NCI-H748 treated with DMSO at 0.1 percent for 48 hours (cell line): Measurements from ENCODE around the gene CCDC157.
A peak's percentile ranks its signal among the peaks of the same experiment; 100 is the strongest.

Experiments used
- DNase-seq: peaks from one replicate; lab custom pipeline; 2025; lab: John Stamatoyannopoulos, UW

Gene CCDC157

GRCh38 chr22:30356449-30357235, at the start of gene CCDC157, which contains the start of gene SF3A1:
CCDC157 (plus strand) TSS chr22:30357007; CDS start chr22:30366001, 8,994 bp downstream.
SF3A1 (minus strand) TSS chr22:30356894; CDS start chr22:30356792, 102 bp downstream.
- peak; percentile 40 for DNase-seq

DNA sequence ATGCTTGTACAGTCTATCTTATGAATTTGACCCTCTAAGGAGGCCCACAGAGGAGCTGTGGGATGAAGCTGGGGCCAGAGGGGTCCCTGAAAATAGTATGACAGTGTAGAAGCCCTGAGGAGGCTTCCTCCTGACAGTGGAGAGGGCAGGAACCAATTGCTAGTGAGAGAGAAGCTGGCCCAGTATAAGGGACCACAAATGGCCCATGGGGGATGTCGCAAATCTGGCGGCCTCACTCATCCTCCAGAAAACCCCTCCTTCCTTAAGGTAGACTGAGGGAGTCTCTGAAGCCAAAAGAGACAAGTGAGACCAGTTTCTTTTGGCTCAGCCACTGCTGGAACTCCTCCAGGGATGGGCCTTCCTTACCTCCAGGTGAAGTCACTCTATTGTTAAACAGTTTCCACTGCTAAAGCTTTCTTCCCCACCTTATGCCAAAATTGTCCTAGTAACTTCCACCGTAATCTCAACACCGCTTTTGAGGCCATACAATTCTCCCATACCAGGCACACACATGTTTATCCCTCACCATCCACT, 49.7 kb upstream of the CCDC157 start:
- no peak for DNase-seq

DNA sequence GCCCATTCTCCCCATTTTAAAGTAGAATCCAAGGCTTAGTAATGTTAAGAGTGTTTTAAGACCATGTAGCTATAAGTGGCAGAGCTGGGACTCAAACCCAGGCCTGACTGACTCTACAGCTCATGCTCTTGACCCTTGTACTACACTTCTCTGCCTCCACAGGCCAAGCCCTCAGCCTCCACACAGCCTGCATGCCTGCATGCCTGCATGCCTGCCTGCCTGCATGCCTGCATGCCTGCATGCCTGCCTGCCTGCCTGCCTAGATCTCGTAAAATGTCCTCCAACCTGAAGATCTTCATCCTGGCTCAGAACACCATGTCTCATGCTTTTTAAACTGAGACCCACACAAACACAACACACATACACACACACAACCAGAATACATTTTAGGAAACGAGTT, 48.7 kb upstream of the CCDC157 start:
- no peak for DNase-seq

- DNase-seq, result no peak
Observed at GRCh38 chr22:30308518-30309230, 48.1 kb upstream of the CCDC157 start.

- DNase-seq, result no peak
Observed at GRCh38 chr22:30309951-30310741, 46.7 kb upstream of the CCDC157 start.

DNA sequence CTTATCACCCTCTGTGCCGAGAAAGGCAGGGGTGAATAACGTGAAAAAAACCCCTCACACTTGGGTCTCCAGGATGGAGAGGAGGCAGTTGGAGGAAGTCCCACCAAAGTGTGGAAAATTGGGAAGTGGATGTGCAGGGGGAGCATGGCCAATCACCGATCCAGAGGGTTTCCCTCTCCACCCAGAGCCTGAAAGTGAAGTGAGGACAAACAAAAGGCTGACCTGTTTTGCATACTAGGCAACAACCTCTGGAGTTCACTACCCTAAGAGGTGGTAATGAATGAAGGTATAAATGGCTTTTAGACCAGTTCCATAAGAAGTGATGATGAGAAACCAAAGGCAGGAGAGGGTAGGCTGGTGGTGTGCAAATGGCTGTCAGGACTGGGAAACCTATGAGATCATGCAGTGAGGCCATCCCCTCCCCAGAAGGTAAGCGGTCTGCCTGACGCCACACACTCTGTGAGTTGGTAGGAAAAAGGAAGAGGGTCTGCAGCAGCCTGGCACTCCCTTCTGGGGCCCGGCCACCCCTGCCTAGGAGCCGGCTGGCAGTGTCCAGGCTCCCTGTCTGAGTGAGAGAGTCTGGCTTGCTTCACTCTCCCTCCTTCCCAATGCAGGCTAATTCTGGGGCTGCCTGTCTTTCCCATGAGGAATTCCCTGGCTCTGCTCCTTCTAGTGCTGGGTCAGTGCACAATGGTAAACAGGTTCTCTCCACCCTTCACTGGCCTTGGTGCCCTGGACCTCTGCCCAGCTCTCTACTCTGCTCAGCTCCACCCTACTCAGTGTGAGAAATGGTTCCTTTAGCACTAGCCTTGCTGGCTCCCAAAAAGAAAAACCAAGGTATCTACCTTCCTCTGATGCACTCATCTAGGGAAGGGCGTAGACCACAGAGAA, 45.7 kb upstream of the CCDC157 start:
- DNase-seq, result no peak

DNA sequence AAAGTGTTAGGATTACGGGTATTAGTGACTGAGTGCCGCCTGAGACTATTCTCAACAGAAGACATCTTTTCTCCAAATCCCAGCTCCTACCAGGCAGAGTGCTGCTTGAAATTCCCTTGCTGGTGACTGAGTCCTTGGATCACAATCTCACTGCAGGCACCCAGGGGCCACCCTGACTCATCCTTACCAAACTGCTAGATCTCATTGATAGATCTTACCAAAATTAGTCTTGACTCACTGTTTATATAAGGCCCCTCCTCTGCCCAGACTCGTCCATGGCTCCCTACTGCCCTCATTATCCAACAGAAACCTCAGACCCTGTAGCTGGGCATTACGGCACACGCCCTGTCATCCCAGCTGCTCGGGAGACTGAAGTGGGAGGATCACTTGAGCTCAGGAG, 44.8 kb upstream of the CCDC157 start:
- no peak for DNase-seq

DNA sequence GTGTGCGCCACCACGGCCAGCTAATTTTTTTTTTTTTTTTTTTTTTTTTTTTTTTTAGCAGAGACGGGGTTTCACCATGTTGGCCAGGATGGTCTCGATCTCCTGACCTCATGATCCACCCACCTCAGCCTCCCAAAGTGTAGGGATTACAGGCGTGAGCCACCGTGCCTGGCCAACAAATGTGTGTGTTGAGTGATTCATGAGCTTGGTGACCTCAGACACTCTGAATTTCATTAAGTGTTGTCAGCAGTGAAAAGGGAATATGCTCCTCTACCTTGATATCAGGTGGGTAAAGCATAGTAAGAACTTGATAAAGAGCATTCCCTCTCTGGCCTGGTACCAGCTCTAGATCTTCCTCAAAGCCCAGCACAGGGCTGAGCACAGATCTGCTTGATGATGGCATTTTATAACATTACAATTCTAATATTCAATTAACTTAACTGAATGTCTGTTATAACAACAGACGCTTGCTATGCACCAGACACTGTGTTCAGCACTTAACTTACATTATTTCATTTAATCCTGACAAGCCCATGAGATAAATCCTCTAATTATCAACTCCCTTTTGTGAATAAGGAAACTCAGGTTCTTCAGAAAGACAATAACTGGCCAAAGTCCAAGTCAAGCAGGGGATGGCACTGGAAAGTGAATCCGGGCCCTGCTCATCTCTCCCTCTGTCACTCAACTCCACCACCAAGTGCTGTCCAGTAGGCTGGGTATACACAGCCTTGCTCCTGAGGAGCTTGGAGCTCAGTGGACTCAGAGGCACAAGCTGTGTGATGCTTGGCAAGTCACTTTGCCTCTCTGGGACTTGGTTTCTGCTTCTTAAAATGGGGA, 43.1 kb upstream of the CCDC157 start:
- no peak for DNase-seq

- no peak for DNase-seq
Observed at GRCh38 chr22:30314915-30315314, 41.9 kb upstream of the CCDC157 start.

- DNase-seq, result no peak
Observed at GRCh38 chr22:30315962-30316576, 40.7 kb upstream of the CCDC157 start.

DNA sequence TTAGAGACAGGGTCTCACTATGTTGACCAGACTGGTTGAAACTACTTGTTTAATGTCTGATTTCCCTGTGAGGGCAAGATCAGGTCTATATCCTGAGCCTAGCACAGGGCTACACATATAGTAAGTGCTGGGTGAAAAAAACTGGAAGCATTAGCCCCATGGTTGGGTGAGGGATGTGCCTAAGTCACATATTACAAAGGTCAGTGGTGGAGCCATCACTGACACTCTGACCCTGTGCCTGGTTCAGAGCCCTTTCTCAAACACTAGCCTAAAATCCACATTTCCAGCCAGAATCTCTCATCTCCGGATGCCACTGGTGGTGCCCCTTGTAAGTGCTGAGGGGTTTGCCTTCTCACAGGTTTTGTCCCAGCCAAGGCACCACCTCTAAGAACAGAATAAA, 39.0 kb upstream of the CCDC157 start:
- DNase-seq, result no peak

- DNase-seq, result no peak
Observed at GRCh38 chr22:30318799-30319419, 37.9 kb upstream of the CCDC157 start.

DNA sequence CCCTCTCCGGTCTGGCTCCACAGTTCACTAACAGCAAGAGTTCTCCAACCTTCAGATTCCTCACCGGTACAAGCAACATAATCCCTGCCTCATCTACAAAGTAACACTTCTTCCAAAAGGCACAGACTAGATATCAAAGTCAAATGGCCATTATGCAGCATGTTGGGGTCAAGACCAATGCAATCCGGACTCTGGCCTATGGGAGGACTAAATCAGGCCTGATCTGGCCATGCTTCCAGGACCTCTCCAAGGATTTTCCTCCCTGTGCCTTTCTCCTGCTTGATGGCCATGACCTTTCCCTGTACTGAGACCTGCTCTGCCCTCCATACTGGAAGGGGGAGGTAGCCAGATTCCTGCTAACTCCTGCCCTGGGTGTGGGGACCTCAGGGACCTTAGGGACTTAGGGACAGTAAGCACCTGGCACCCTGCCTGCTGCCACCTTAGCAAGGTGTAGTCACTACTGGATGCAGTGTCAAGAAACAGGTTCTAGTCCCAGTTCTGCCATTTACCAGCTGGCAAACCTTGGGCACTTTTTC, 36.7 kb upstream of the CCDC157 start:
- no peak for DNase-seq

DNA sequence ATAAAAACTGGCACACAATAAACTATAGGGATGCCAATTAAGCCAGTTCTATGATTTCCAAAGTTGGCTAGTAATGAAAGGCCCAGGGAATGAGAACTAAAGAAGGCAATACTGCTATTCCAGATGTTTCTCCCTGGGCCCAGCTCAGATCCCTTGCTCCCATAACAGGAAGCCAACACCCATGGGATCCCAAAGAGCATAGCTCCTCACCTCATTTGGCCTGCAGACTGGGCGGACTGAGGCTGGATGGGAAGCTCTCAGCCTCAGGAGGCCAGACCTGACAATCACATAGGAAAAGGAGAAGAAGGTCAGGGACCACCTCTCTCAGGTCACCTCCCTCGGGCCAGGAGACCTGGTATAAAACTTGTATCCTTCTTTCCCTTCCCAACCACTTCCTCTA, 35.3 kb upstream of the CCDC157 start:
- DNase-seq, result no peak

DNA sequence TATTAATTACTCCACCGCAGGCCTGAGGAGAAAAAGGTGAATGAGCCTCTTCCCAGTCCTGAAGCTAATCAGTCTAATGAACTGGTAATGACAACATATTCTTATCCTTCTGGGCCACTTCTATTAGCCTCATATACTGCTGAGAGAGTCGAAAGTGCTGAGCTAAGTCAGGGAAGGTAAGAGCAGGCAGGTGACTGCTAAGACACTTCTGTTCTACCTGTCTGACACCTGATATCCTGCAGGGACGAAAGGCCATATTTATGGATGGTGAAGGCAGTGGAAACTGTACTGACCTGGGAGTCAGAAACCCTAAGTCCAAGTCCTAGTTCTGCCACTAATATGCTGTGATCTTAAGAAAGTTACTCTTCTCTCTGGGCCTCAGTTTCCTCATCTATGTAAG, 33.6 kb upstream of the CCDC157 start:
- no peak for DNase-seq

GRCh38 chr22:30324014-30324730, 32.6 kb upstream of the CCDC157 start:
- no peak for DNase-seq

DNA sequence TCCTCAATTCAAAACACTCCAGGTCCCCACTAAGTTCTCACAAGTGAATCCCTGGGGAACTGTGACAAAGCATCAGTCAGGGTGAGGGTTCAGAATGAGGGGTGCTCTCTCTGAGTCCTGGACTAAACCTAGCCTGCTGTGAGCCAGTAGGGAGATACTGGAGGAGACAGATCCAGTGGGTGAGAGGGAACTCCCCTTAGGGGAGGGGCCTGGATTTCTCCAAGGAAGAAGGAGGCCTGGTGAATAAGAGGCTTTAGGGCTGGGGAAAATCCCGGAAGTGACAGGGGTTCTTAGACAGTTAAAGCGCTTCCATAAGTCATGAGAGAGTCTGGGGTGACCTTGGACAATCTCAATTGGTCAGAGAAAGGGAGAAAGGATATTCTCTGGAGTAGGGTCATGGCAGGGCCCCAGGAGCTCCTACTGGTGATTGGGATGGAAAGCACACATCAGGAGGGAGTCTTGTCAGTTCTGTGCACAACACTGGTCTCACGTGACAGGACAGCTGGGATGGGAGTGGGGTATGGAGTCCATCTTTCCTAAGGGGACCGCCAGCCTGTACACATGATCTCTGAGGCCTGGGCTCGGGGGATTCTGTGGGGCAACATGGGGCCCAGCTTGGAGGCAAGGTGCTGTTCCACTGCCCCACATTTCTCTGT, 31.6 kb upstream of the CCDC157 start:
- DNase-seq, result no peak

GRCh38 chr22:30325724-30326254, 31.0 kb upstream of the CCDC157 start:
- DNase-seq, result no peak
